PFSK-1 (cell line): ENCODE results near the gene FAM3B.

Source experiments
- FOXP2 ChIP-seq: optimal IDR thresholded peaks from 2 replicates; pipeline ENCODE3; 2011; ENCODE audit warnings: borderline replicate concordance, control low read depth, inconsistent platforms; ENCODE audit not compliant: insufficient read depth; ENCODE audit errors: extremely low read length, extremely low read depth
- POLR2AphosphoS5 ChIP-seq: IDR thresholded peaks from 2 replicates; pipeline ENCODE4 v1.6.1; 2012; ENCODE audit warnings: low read depth, mild to moderate bottlenecking, control low read depth, low read length, moderate library complexity
- REST ChIP-seq, 2 experiments: IDR thresholded peaks; 2 replicates each; pipeline versions ENCODE4 v1.6.1 to v1.8.0; 2011 to 2012; ENCODE audit warnings: low read depth in 2 of 2, low read length in 2 of 2, control low read depth in 1 of 2, inconsistent platforms in 1 of 2, mild to moderate bottlenecking in 1 of 2, moderate library complexity in 1 of 2; ENCODE audit not compliant: insufficient read depth in 1 of 2
- SIN3A ChIP-seq: IDR thresholded peaks from 2 replicates; pipeline ENCODE4 v1.6.1; 2012; ENCODE audit warnings: mild to moderate bottlenecking, low read length, moderate library complexity, borderline replicate concordance; ENCODE audit not compliant: insufficient read depth
- TAF1 ChIP-seq: IDR thresholded peaks from 2 replicates; pipeline ENCODE4 v1.6.1; 2012; ENCODE audit warnings: low read length, control low read depth, borderline replicate concordance; ENCODE audit not compliant: insufficient read depth

The FAM3B gene

GRCh38 chr21:41368735-41369104 is 52.1 kb downstream of the FAM3B start:
- TF ChIP-seq TAF1, result no peak

- no peak for TF ChIP-seq TAF1
- TF ChIP-seq FOXP2, result no peak
- TF ChIP-seq SIN3A, result no peak
- TF ChIP-seq REST (IDR thresholded peaks at IDR 0.05; ENCODE audit: insufficient read depth in 1 of 2, low read depth in 2 of 2, low read length in 2 of 2), result no peak
- TF ChIP-seq POLR2AphosphoS5, result no peak
These were observed 52.7 kb downstream of the FAM3B start for GRCh38 chr21:41369105-41369919.

- TF ChIP-seq FOXP2 (no peak), TAF1 (no peak), REST (IDR thresholded peaks at IDR 0.05; ENCODE audit: insufficient read depth in 1 of 2, low read depth in 2 of 2, low read length in 2 of 2) (no peak), SIN3A (no peak), POLR2AphosphoS5 (no peak)
These were observed 53.6 kb downstream of the FAM3B start for GRCh38 chr21:41369920-41370839.

- TF ChIP-seq REST (IDR thresholded peaks at IDR 0.05; ENCODE audit: insufficient read depth in 1 of 2, low read depth in 2 of 2, low read length in 2 of 2) (no peak), TAF1 (no peak), FOXP2 (no peak), POLR2AphosphoS5 (no peak), SIN3A (no peak)
These were observed 54.5 kb downstream of the FAM3B start for GRCh38 chr21:41370840-41371684.

GRCh38 chr21:41371685-41372030 is 55.1 kb downstream of the FAM3B start:
- TF ChIP-seq FOXP2 (no peak), POLR2AphosphoS5 (no peak), SIN3A (no peak), REST (IDR thresholded peaks at IDR 0.05; ENCODE audit: insufficient read depth in 1 of 2, low read depth in 2 of 2, low read length in 2 of 2) (no peak), TAF1 (no peak)
